Activated CD8-positive, alpha-beta memory T cell treated with anti-CD3 and anti-CD28 coated beads, Interleukin-2, amount 50 U/mL, for 48 hours (primary cell): ENCODE measurements around the gene CAPN3.
"Not testable (repeated sequence)": the region's sequence is repeated elsewhere in the genome, so short reads cannot be mapped to it uniquely, and the experiment has no call there.

Experiments used
- DNase-seq: peaks from one replicate; pipeline ENCODE4 v3.0.0-alpha.2; 2020

The CAPN3 gene

GRCh38 chr15:42359249-42359648 lies at the start of gene CAPN3:
Gene CAPN3 (plus strand): TSS chr15:42359501. CDS start chr15:42359806, 305 bp downstream.
- no peak for DNase-seq

- DNase-seq, result no peak
Observed at GRCh38 chr15:42313463-42313862, 45.8 kb upstream of the CAPN3 start.

GRCh38 chr15:42314818-42315217 lies 44.5 kb upstream of the CAPN3 start:
- no peak for DNase-seq

- DNase-seq, result no peak
Observed at GRCh38 chr15:42315521-42315920, 43.8 kb upstream of the CAPN3 start.

- not testable (repeated sequence) for DNase-seq
Observed at GRCh38 chr15:42316282-42316805, 43.0 kb upstream of the CAPN3 start.

GRCh38 chr15:42319206-42319605 lies 40.1 kb upstream of the CAPN3 start:
- no peak for DNase-seq

- no peak for DNase-seq
Observed at GRCh38 chr15:42324308-42324707, 35.0 kb upstream of the CAPN3 start.

GRCh38 chr15:42329161-42329560 lies 30.1 kb upstream of the CAPN3 start:
- no peak for DNase-seq

- DNase-seq, result no peak
Observed at GRCh38 chr15:42329992-42330391, 29.3 kb upstream of the CAPN3 start.

GRCh38 chr15:42331235-42331634 lies 28.1 kb upstream of the CAPN3 start:
- DNase-seq, result no peak

GRCh38 chr15:42332331-42332730 lies 27.0 kb upstream of the CAPN3 start:
- DNase-seq, result no peak

GRCh38 chr15:42335074-42335473 lies 24.2 kb upstream of the CAPN3 start:
- no peak for DNase-seq

- DNase-seq, result not testable (repeated sequence)
Observed at GRCh38 chr15:42336650-42337049, 22.7 kb upstream of the CAPN3 start.

GRCh38 chr15:42337104-42337503 lies 22.2 kb upstream of the CAPN3 start:
- DNase-seq, result not testable (repeated sequence)

GRCh38 chr15:42338500-42338899 lies 20.8 kb upstream of the CAPN3 start:
- DNase-seq, result no peak

- DNase-seq, result no peak
Observed at GRCh38 chr15:42343596-42344232, 15.6 kb upstream of the CAPN3 start.

- no peak for DNase-seq
Observed at GRCh38 chr15:42344763-42345162, 14.5 kb upstream of the CAPN3 start.

- DNase-seq, result no peak
Observed at GRCh38 chr15:42345504-42345903, 13.8 kb upstream of the CAPN3 start.

- DNase-seq, result no peak
Observed at GRCh38 chr15:42348083-42348482, 11.2 kb upstream of the CAPN3 start.

GRCh38 chr15:42349186-42349585 lies 10.1 kb upstream of the CAPN3 start:
- DNase-seq, result no peak

- DNase-seq, result no peak
Observed at GRCh38 chr15:42352401-42352800, 6.9 kb upstream of the CAPN3 start.

GRCh38 chr15:42353061-42353460 lies 6.2 kb upstream of the CAPN3 start:
- DNase-seq, result no peak

GRCh38 chr15:42354824-42355223 lies 4.5 kb upstream of the CAPN3 start:
- no peak for DNase-seq

GRCh38 chr15:42355291-42355690 lies 4.0 kb upstream of the CAPN3 start:
- DNase-seq, result no peak

GRCh38 chr15:42356851-42357250 lies 2.5 kb upstream of the CAPN3 start:
- no peak for DNase-seq
